IMR-90 (cell line): ENCODE results near the gene MAPK10. TPM values are rescaled to one million over a fixed set of nuclear protein-coding genes. Genes with fewer than 3 reads are reported as not detected.

ENCODE experiments used
- ATAC-seq: fragments of 200-7000 bp; cut with Tn5 transposase; 2 replicates; pipeline ENCODE4 v1.9.1; 2020; ENCODE audit warnings: low read depth, mild to moderate bottlenecking, moderate library complexity
- BruUV-seq: library from RNA; stranded (reverse); fragments of 400-500 nt; replicated peaks from 2 replicates; lab custom pipeline; 2021; lab: Mats Ljungman, UMichigan
- CTCF ChIA-PET: fragments of 300-600 bp; formaldehyde crosslinking; extraction: SDS; loops from one replicate; lab custom pipeline; 2021; ENCODE audit warnings: antibody characterized with exemption; lab: Yijun Ruan, JAX
- POLR2A ChIA-PET: fragments of 300-600 bp; sonication (Branson Sonifier 250); formaldehyde crosslinking; loops from one replicate; lab custom pipeline; 2022; ENCODE audit warnings: antibody characterized with exemption; ENCODE audit not compliant: unreplicated experiment; lab: Charles Lee
- DNase-seq: peaks from one replicate; pipeline ENCODE4 v3.0.0; 2013
- H2AFZ ChIP-seq: replicated peaks from 2 replicates; pipeline ENCODE3; 2013; ENCODE audit warnings: low read length, mild to moderate bottlenecking; ENCODE audit not compliant: poor library complexity
- H2AK5ac ChIP-seq: 2 replicates; pipeline ENCODE4 v1.6.1; 2013; ENCODE audit warnings: low read depth, low read length, inconsistent platforms
- H2AK9ac ChIP-seq: replicated peaks from 2 replicates; pipeline ENCODE3; 2013; ENCODE audit warnings: mild to moderate bottlenecking, low read depth, low read length, moderate library complexity; ENCODE audit not compliant: poor library complexity
- H2BK120ac ChIP-seq: 2 replicates; pipeline ENCODE4 v1.6.1; 2013; ENCODE audit warnings: low read depth, low read length, inconsistent platforms
- H2BK15ac ChIP-seq: 3 replicates; pipeline ENCODE4 v1.6.1; 2013; ENCODE audit warnings: low read depth, low read length, inconsistent platforms
- H2BK20ac ChIP-seq: 2 replicates; pipeline ENCODE4 v1.6.1; 2013; ENCODE audit warnings: low read depth, mild to moderate bottlenecking, inconsistent platforms, low read length, moderate library complexity
- H2BK5ac ChIP-seq: 2 replicates; pipeline ENCODE4 v1.6.1; 2013; ENCODE audit warnings: mild to moderate bottlenecking, low read depth, low read length, inconsistent platforms; ENCODE audit not compliant: poor library complexity, severe bottlenecking
- H3K14ac ChIP-seq: replicated peaks from 2 replicates; pipeline ENCODE4 v1.6.1; 2013; ENCODE audit warnings: low read depth, low read length, inconsistent platforms
- H3K18ac ChIP-seq: 2 replicates; pipeline ENCODE4 v1.6.1; 2013; ENCODE audit warnings: low read depth, low read length, control low read depth
- H3K23ac ChIP-seq: 2 replicates; pipeline ENCODE4 v1.6.1; 2013; ENCODE audit warnings: low read depth, low read length, inconsistent platforms
- H3K27ac ChIP-seq: 2 replicates; pipeline ENCODE4 v1.5.1; 2013; ENCODE audit warnings: mild to moderate bottlenecking, control low read depth, low read length; ENCODE audit not compliant: insufficient read depth
- H3K27me3 ChIP-seq: 2 replicates; pipeline ENCODE4 v1.6.1; 2013; ENCODE audit warnings: low read length; ENCODE audit not compliant: control insufficient read depth, insufficient read depth
- H3K36me3 ChIP-seq: 2 replicates; pipeline ENCODE4 v1.6.1; 2013; ENCODE audit warnings: low read length, mixed read lengths; ENCODE audit not compliant: control insufficient read depth, insufficient read depth
- H3K4ac ChIP-seq: 2 replicates; pipeline ENCODE4 v1.6.1; 2013; ENCODE audit warnings: low read depth, low read length, inconsistent platforms
- H3K4me1 ChIP-seq: 2 replicates; pipeline ENCODE4 v1.6.1; 2013; ENCODE audit warnings: low read length, mixed read lengths; ENCODE audit not compliant: control insufficient read depth, insufficient read depth
- H3K4me2 ChIP-seq: 2 replicates; pipeline ENCODE4 v1.6.1; 2013; ENCODE audit warnings: low read depth, mild to moderate bottlenecking, control low read depth, low read length, moderate library complexity
- H3K4me3 ChIP-seq: 2 replicates; pipeline ENCODE4 v1.5.1; 2013; ENCODE audit warnings: low read depth, mild to moderate bottlenecking, control low read depth, low read length, moderate library complexity; ENCODE audit not compliant: insufficient read depth
- H3K56ac ChIP-seq: 2 replicates; pipeline ENCODE4 v1.6.1; 2013; ENCODE audit warnings: low read length, inconsistent platforms; ENCODE audit not compliant: insufficient read depth; ENCODE audit errors: extremely low read depth
- H3K79me1 ChIP-seq, 2 experiments: 2 replicates each; pipeline ENCODE4 v1.6.1; 2013; ENCODE audit warnings: low read length in 2 of 2, inconsistent platforms in 1 of 2, low read depth in 1 of 2
- H3K9ac ChIP-seq: 2 replicates; pipeline ENCODE4 v1.6.1; 2013; ENCODE audit warnings: low read depth, low read length, control low read depth
- H3K9me1 ChIP-seq: 2 replicates; pipeline ENCODE4 v1.6.1; 2013; ENCODE audit warnings: low read length, inconsistent platforms; ENCODE audit not compliant: insufficient read depth
- H3K9me3 ChIP-seq: 2 replicates; pipeline ENCODE4 v1.6.1; 2013; ENCODE audit warnings: low read length; ENCODE audit not compliant: control insufficient read depth, insufficient read depth
- H4K20me1 ChIP-seq: 2 replicates; pipeline ENCODE4 v1.6.1; 2013; ENCODE audit warnings: low read length, inconsistent platforms; ENCODE audit not compliant: insufficient read depth
- H4K5ac ChIP-seq: 2 replicates; pipeline ENCODE4 v1.6.1; 2013; ENCODE audit warnings: mild to moderate bottlenecking, low read depth, low read length, control low read depth
- H4K8ac ChIP-seq, 2 experiments: 2 replicates each; pipeline ENCODE4 v1.6.1; 2013; ENCODE audit warnings: low read depth in 2 of 2, low read length in 2 of 2, control low read depth in 1 of 2, inconsistent platforms in 1 of 2
- H4K91ac ChIP-seq: 2 replicates; pipeline ENCODE4 v1.6.1; 2013; ENCODE audit warnings: low read depth, low read length, inconsistent platforms; ENCODE audit not compliant: insufficient read depth
- WGBS, 2 experiments: methylation state at CpG; one replicate each; pipeline versions ENCODE4 v1.1.5 to v1.1.7; 2013; ENCODE audit warnings: missing lambda C conversion rate in 2 of 2; ENCODE audit not compliant: insufficient read length in 1 of 2; ENCODE audit errors: extremely low coverage in 2 of 2; 5-methylcytosine and 5-hydroxymethylcytosine counted together
- dilution Hi-C: fragments of 300-500 bp; cut with HindIII; formaldehyde crosslinking; loops from one replicate; pipeline ENCODE4 v1.14.3; 2018; ENCODE audit warnings: low sequenced_read_pairs; ENCODE audit not compliant: unreplicated experiment
- in situ Hi-C: fragments of 300-500 bp; cut with MboI; formaldehyde crosslinking; loops from 3 replicates; pipeline ENCODE4 v1.14.3; 2019; ENCODE audit warnings: low sequenced_read_pairs, inconsistent platforms, mixed read lengths
- intact Hi-C: fragments of 100-400 bp; cut with micrococcal nuclease; formaldehyde crosslinking; loops from 2 replicates; pipeline ENCODE4 v1.10.0; 2022
- polyA plus RNA-seq, 3 experiments: library from polyadenylated mRNA; depleted of rRNA; stranded (reverse); fragments of >200 nt; gene quantifications; 2 replicates each; pipeline ENCODE4 v1.2.3, GENCODE V29; 2012; ENCODE audit warnings: low replicate concordance in 1 of 3
- total RNA-seq: library from RNA; depleted of rRNA; stranded (reverse); fragments of >200 nt; gene quantifications from 2 replicates; pipeline ENCODE4 v1.2.3, GENCODE V29; 2012
- TF ChIP-seq, protein P1 (sequence below): fragments of 150-350 bp; IDR thresholded peaks from 2 replicates; pipeline ENCODE4 v1.6.1; 2017; ENCODE audit warnings: mild to moderate bottlenecking, antibody characterized with exemption, low read length, low read depth

The MAPK10 gene
- total and polyA plus RNA-seq, 2 of the 4 experiments (the other 2 are of a cell fraction) = 2.8 to 6.5 TPM

DNA sequence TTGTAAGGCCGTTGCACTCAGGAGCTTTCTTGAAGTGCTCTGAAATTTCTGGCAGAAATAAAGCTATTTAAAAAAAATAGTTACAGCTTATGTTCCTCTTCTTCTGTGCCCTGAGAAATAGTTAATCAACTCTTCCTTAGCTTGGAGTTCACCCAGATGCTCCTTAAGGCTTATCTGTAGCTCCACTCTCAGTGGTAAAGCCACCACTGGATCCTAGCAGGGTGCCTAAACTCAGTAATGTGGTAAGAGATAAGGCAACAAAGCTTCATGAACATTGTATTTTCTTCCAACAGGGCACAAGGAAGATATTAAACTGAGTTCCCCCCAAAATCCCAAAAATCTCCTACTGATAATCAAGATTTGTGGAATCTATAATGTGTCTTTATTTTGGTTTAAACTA is 299.5 kb downstream of the MAPK10 start:
- Histone ChIP-seq H3K9ac (no peak overlapping the region), H2BK15ac (no peak overlapping the region), H3K4me1 (no peaks in the 10 kb centered on the region), H3K56ac (no peak overlapping the region), H3K9me1 (no peaks in the 10 kb centered on the region), H3K27ac (no peak overlapping the region), H4K5ac (no peak overlapping the region), H3K9me3 (no peaks in the 10 kb centered on the region), H2BK120ac (no peak overlapping the region), H2AFZ (no peak overlapping the region), H4K91ac (no peak overlapping the region), H3K23ac (no peak overlapping the region), H2BK20ac (no peak overlapping the region), H4K20me1 (no peaks in the 10 kb centered on the region), H3K14ac (no peak overlapping the region), H3K4ac (no peak overlapping the region), H2AK9ac (no peak overlapping the region), H3K18ac (no peak overlapping the region), H3K27me3 (no peaks in the 10 kb centered on the region), H3K79me1 (no peaks in the 10 kb centered on the region), H4K8ac (no peak overlapping the region), H3K36me3 (no peaks in the 10 kb centered on the region), H2BK5ac (no peak overlapping the region), H3K4me2 (no peak overlapping the region), H2AK5ac (no peak overlapping the region), H3K4me3 (no peak overlapping the region)
- ChIA-PET CTCF (no interaction called here), POLR2A (no interaction called here)
- no TSS peak for BruUV-seq
- intact Hi-C loops = no loop called here
- TF ChIP-seq, protein P1, sequence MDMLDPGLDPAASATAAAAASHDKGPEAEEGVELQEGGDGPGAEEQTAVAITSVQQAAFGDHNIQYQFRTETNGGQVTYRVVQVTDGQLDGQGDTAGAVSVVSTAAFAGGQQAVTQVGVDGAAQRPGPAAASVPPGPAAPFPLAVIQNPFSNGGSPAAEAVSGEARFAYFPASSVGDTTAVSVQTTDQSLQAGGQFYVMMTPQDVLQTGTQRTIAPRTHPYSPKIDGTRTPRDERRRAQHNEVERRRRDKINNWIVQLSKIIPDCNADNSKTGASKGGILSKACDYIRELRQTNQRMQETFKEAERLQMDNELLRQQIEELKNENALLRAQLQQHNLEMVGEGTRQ = no peak
- in situ Hi-C loops = no loop called here
- WGBS, 2 experiments = no CpG with 5 or more reads among the region's 1 CpG
- dilution Hi-C loops = no loop called here
- DNase-seq (no peak), ATAC-seq (no peak)
